Gastroesophageal sphincter (tissue), 3 donors: ENCODE data around the gene ACOT11.

Experiments
- CTCF ChIP-seq, 4 experiments: fragments of 200-600 bp in 2 of 4; fragments of 450-650 bp in 2 of 4; sonication (generic) in 1 of 4; IDR thresholded peaks; one replicate each; pipeline ENCODE4 v1.5.1; 2017 to 2019; ENCODE audit warnings: antibody characterized with exemption in 4 of 4, mild to moderate bottlenecking in 2 of 4, moderate library complexity in 2 of 4
- POLR2A ChIP-seq, 2 donors: fragments of 450-650 bp; IDR thresholded peaks; one replicate each; pipeline ENCODE4 v1.6.1; 2017; ENCODE audit warnings: antibody characterized with exemption in 2 of 2, mild to moderate bottlenecking in 2 of 2, moderate library complexity in 1 of 2

GRCh38 chr1:54593571-54594160 is 45.6 kb downstream of the ACOT11 start:
- TF ChIP-seq CTCF (IDR thresholded peaks at IDR 0.05) (no peak), POLR2A (IDR thresholded peaks at IDR 0.05) (no peak)
